GM12878 (cell line): ENCODE results near the gene CLIC3.

Source experiments
- CREB1 ChIP-seq: IDR thresholded peaks from 2 replicates; pipeline ENCODE4 v1.6.1; 2012; ENCODE audit warnings: low read depth, mild to moderate bottlenecking, inconsistent platforms
- E2F4 ChIP-seq: IDR thresholded peaks from 2 replicates; pipeline ENCODE4 v1.6.1; 2012; ENCODE audit warnings: low read depth, low read length, improper control_type of control experiment
- SIX5 ChIP-seq: IDR thresholded peaks from 2 replicates; pipeline ENCODE4 v1.6.1; 2011; ENCODE audit warnings: mild to moderate bottlenecking, low read depth, low read length, moderate library complexity; ENCODE audit not compliant: severe bottlenecking
- SREBF2 ChIP-seq: IDR thresholded peaks from 2 replicates; pipeline ENCODE4 v1.6.1; 2012; ENCODE audit warnings: mild to moderate bottlenecking, low read length
- TAF1 ChIP-seq: IDR thresholded peaks from 2 replicates; pipeline ENCODE4 v1.6.1; 2011; ENCODE audit warnings: mild to moderate bottlenecking, low read depth, low read length, borderline replicate concordance
- USF1 ChIP-seq: IDR thresholded peaks from 2 replicates; pipeline ENCODE4 v1.6.1; 2011; ENCODE audit warnings: borderline replicate concordance, low read depth, mild to moderate bottlenecking, moderate library complexity, mixed read lengths, low read length; ENCODE audit not compliant: insufficient read depth; ENCODE audit errors: extremely low read length
- ZBTB40 ChIP-seq: fragments of 450-650 bp; IDR thresholded peaks from 2 replicates; pipeline ENCODE4 v1.6.1; 2016; ENCODE audit warnings: mild to moderate bottlenecking, moderate library complexity, borderline replicate concordance

DNA sequence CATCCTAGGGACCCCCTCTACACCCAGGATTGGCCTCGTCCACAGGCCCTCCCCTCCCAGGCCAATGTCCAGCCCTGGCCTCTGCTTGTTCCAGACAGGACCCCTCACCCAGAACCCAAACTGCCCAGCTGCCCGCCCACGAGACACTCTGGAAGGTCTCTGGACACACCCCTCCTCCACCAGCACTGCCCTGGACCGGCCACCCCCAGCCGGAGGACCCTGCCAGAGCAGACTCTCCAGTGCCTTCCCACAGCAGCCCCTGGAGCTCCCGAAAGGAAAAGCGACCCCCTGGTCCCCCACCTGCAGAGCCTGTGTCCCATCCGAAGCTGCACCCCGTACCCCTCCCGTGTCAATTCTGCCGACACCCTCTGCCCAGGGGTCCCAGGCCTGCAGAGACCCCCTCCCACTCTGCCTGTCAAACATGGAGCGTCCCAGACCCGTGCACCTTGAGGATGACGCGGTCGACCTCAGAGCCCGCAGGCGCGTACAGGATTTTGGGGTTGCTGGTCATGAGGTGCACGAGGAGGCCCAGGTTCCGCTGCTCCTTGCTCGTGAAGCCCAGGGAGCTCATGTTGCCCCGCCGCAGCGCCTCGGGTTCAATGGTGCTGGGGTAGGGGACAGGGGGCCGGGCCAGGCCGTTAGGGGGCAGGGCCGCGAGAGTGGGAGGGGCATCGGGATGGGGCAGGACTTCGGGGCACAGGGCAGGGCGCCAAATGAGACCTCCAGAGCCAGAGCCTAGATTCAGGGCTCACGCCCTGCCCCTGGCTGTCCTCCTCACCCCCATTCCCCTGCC lies 23.7 kb upstream of the CLIC3 start:
- TF ChIP-seq SREBF2 = no peak
- TF ChIP-seq E2F4 = no peak
- no peak for TF ChIP-seq TAF1
- TF ChIP-seq CREB1 = no peak
- no peak for TF ChIP-seq USF1
- no peak for TF ChIP-seq SIX5
- TF ChIP-seq ZBTB40 = no peak
